Activated CD4-positive, alpha-beta T cell treated with anti-CD3 and anti-CD28 coated beads, Interleukin-2, amount 50 U/mL, for 1 hour (primary cell): ENCODE results near the gene SLC7A7.
"Not testable (repeated sequence)": the region's sequence is repeated elsewhere in the genome, so short reads cannot be mapped to it uniquely, and the experiment has no call there.

ENCODE experiments used
- DNase-seq: peaks from one replicate; pipeline ENCODE4 v3.0.0-alpha.2; 2020

Gene SLC7A7

GRCh38 chr14:22748206-22748605 lies 67.0 kb downstream of the SLC7A7 start:
- DNase-seq, result no peak

GRCh38 chr14:22747769-22748168 lies 67.5 kb downstream of the SLC7A7 start:
- no peak for DNase-seq

GRCh38 chr14:22740020-22740419 lies 75.2 kb downstream of the SLC7A7 start:
- no peak for DNase-seq

DNA sequence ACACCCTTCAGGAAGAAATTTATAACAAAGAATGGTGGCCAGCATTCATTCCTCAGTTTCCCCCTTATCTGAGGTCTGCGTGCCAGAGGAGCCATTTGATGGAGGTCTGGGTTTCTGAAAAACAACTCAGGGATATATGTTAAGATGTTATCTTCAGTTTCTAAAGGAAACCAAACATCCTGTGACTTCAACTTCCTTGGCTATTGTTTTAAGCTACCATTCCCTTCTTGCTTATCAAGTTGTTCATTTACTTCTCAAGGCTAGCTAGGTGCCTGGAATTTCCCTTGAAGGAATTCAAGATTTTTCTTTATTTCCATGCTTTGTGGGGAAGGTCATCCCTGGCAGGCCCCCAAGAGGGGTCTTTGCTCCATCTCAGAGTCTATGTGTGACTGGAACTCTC lies 75.8 kb downstream of the SLC7A7 start:
- no peak for DNase-seq

DNA sequence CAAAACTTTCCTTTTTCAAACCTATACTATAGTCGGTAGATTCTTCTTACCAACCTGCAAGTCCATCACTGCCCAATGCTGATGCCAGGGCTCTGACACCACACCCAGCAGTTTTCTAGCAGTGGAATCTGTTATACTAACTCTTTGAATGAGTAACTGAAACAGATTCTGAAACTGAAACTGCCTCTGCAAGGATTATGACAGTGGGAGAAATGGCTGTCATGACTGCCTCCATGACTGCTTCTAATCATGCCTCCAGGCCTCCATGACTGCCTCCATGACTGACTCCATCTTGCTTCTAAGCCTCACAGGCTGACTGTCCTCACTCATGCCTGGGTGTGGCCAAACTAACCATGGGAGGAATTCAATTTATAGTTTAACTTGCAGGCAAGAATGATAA lies 78.2 kb downstream of the SLC7A7 start:
- DNase-seq, result no peak

GRCh38 chr14:22736384-22736783 lies 78.9 kb downstream of the SLC7A7 start:
- not testable (repeated sequence) for DNase-seq

GRCh38 chr14:22735096-22735495 lies 80.1 kb downstream of the SLC7A7 start:
- no peak for DNase-seq

DNA sequence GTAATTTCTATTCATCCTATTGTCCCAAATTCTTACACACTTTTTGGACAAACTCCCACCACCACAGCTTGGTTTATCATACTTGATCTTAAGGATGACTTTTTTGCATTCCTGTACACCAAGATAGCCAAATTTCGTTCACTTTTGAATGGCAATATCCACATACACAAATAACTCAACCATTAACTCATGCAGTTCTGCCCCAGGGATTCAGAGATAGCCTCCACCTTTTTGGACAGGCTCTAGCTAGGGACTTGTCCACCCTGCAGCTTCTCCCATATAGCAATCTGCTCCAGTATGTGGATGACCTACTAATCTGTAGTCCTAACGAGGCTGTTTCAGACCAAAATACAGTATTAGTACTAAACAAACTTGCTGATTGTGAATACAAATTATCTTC lies 81.4 kb downstream of the SLC7A7 start:
- no peak for DNase-seq

- not testable (repeated sequence) for DNase-seq
These were observed 83.2 kb downstream of the SLC7A7 start for GRCh38 chr14:22732062-22732461.

GRCh38 chr14:22726012-22726411 lies 89.2 kb downstream of the SLC7A7 start:
- DNase-seq, result no peak

DNA sequence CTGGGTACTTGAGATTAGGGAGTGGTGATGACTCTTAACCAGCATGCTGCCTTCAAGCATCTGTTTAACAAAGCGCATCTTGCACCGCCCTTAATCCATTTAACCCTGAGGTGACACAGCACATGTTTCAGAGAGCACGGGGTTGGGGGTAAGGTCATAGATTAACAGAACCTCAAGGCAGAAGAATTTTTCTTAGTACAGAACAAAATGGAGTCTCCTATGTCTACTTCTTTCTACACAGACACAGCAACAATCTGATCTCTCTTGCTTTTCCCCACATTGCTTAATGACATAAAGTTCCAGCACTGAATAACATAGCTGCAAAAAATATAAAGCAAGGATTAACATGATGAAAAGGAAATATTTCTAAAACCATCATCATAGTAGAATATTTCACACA lies 89.9 kb downstream of the SLC7A7 start:
- not testable (repeated sequence) for DNase-seq

- not testable (repeated sequence) for DNase-seq
These were observed 90.4 kb downstream of the SLC7A7 start for GRCh38 chr14:22724847-22725246.

DNA sequence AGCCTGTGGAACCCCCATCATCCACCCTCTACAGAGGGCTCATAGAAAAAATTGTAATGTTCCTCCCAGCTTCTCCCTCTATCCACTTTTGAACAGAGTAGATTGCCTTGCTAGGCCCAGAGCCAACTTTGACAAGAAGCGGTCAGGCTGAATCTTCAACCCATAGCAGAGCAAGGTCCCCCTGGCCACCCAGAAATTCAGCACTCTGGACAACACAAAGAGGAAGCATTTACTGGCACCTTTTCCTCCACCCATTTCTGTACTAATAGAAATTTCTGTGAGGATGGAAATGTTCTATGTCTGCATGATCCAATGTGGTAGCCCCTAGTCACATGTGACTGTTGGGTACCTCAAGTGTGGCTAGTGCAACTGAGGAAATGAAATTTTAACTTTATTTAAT lies 91.4 kb downstream of the SLC7A7 start:
- DNase-seq, result no peak
